Osteoblast (primary cell): ENCODE measurements around the gene KIDINS220. TPM values are rescaled to one million over a fixed set of nuclear protein-coding genes. Genes with fewer than 3 reads are reported as not detected.

Experiments used
- DNase-seq: peaks from one replicate; pipeline ENCODE4 v3.0.0; 2011; ENCODE audit warnings: low spot score, mixed read lengths; ENCODE audit not compliant: insufficient read length; ENCODE audit errors: missing footprints
- H2AFZ ChIP-seq: 2 replicates; pipeline ENCODE4 v1.6.0; 2011; ENCODE audit warnings: mild to moderate bottlenecking, low read length
- H3K27ac ChIP-seq: 2 replicates; pipeline ENCODE4 v1.5.1; 2011; ENCODE audit warnings: mild to moderate bottlenecking, low read depth, low read length, moderate library complexity
- H3K27me3 ChIP-seq: 2 replicates; pipeline ENCODE4 v1.6.0; 2012; ENCODE audit warnings: mild to moderate bottlenecking, control low read depth, inconsistent platforms, low read length, moderate library complexity; ENCODE audit not compliant: insufficient read depth
- H3K36me3 ChIP-seq: 2 replicates; pipeline ENCODE4 v1.5.1; 2011; ENCODE audit warnings: mild to moderate bottlenecking, low read length, control low read depth, moderate library complexity; ENCODE audit not compliant: insufficient read depth
- H3K4me1 ChIP-seq: 2 replicates; pipeline ENCODE4 v1.5.1; 2011; ENCODE audit warnings: mild to moderate bottlenecking, low read length, control low read depth, moderate library complexity; ENCODE audit not compliant: insufficient read depth
- H3K4me2 ChIP-seq: 2 replicates; pipeline ENCODE4 v1.6.0; 2011; ENCODE audit warnings: mild to moderate bottlenecking, low read length; ENCODE audit not compliant: insufficient read depth
- H3K4me3 ChIP-seq: fragments of 200-600 bp; sonication (generic); 3 replicates; pipeline ENCODE4 v1.5.1; 2012; ENCODE audit warnings: mild to moderate bottlenecking, low read length, inconsistent platforms; ENCODE audit not compliant: insufficient read depth
- H3K79me2 ChIP-seq: 2 replicates; pipeline ENCODE4 v1.6.0; 2012; ENCODE audit warnings: mild to moderate bottlenecking, low read length, control low read depth, inconsistent platforms; ENCODE audit not compliant: insufficient read depth
- H3K9me3 ChIP-seq: 2 replicates; pipeline ENCODE4 v1.5.1; 2011; ENCODE audit warnings: low read depth, low read length, control low read depth
- H4K20me1 ChIP-seq: 2 replicates; pipeline ENCODE4 v1.6.0; 2012; ENCODE audit warnings: mild to moderate bottlenecking, low read length, control low read depth; ENCODE audit not compliant: insufficient read depth
- total RNA-seq: library from RNA; depleted of rRNA; stranded (reverse); fragments of >200 nt; gene quantifications from 2 replicates; pipeline ENCODE4 v1.2.3, GENCODE V29; 2012
- TF ChIP-seq, protein P1 (sequence below): IDR thresholded peaks from 2 replicates; pipeline ENCODE4 v1.5.1; 2011; ENCODE audit warnings: mild to moderate bottlenecking, low read depth, low read length, moderate library complexity; ENCODE audit errors: extremely low read depth

The KIDINS220 gene
- total RNA-seq, 1 donor = 134 TPM

- TF ChIP-seq, protein P1, sequence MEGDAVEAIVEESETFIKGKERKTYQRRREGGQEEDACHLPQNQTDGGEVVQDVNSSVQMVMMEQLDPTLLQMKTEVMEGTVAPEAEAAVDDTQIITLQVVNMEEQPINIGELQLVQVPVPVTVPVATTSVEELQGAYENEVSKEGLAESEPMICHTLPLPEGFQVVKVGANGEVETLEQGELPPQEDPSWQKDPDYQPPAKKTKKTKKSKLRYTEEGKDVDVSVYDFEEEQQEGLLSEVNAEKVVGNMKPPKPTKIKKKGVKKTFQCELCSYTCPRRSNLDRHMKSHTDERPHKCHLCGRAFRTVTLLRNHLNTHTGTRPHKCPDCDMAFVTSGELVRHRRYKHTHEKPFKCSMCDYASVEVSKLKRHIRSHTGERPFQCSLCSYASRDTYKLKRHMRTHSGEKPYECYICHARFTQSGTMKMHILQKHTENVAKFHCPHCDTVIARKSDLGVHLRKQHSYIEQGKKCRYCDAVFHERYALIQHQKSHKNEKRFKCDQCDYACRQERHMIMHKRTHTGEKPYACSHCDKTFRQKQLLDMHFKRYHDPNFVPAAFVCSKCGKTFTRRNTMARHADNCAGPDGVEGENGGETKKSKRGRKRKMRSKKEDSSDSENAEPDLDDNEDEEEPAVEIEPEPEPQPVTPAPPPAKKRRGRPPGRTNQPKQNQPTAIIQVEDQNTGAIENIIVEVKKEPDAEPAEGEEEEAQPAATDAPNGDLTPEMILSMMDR = no peak
Observed at GRCh38 chr2:8699839-8700238, 137.6 kb downstream of the KIDINS220 start.

DNA sequence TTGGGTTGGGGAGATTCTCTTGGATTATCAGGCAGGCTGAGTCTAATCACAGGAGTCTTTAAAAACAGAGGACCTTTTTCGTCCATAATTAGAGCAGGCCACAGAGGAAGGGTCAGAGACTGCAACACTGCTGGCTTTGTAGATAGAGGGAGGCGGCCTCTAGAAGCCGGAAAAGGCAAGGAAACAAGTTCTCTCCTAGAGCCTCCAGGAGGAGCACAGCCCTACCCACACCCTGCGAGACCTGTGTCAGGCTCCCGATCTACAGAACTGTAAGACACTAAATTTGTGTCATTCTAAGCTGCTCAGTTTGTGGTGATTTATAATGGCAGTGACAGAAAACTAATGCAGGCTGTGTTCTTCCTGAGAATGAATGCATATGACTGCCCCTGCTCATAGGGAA is 140.2 kb downstream of the KIDINS220 start:
- Histone ChIP-seq H2AFZ (no peak overlapping the region), H3K4me2 (no peak overlapping the region), H3K27me3 (peaks cover 5% of the 10 kb centered on the region), H3K36me3 (no peaks in the 10 kb centered on the region), H3K4me3 (no peak overlapping the region), H3K4me1 (peaks cover 9% of the 10 kb centered on the region), H3K27ac (no peak overlapping the region), H3K9me3 (no peaks in the 10 kb centered on the region), H3K79me2 (no peaks in the 10 kb centered on the region), H4K20me1 (no peaks in the 10 kb centered on the region)
- TF ChIP-seq, protein P1 = no peak
- DNase-seq = no peak

More at GRCh38 chr2:8699839-8700238, 137.6 kb downstream of the KIDINS220 start:
- Histone ChIP-seq H3K9me3 (no peaks in the 10 kb centered on the region), H3K4me1 (peaks cover 1% of the 10 kb centered on the region), H3K4me3 (no peak overlapping the region), H3K79me2 (no peaks in the 10 kb centered on the region), H4K20me1 (no peaks in the 10 kb centered on the region), H2AFZ (no peak overlapping the region), H3K27me3 (peaks cover 5% of the 10 kb centered on the region), H3K4me2 (no peak overlapping the region), H3K36me3 (no peaks in the 10 kb centered on the region), H3K27ac (no peak overlapping the region)
- no peak for DNase-seq

DNA sequence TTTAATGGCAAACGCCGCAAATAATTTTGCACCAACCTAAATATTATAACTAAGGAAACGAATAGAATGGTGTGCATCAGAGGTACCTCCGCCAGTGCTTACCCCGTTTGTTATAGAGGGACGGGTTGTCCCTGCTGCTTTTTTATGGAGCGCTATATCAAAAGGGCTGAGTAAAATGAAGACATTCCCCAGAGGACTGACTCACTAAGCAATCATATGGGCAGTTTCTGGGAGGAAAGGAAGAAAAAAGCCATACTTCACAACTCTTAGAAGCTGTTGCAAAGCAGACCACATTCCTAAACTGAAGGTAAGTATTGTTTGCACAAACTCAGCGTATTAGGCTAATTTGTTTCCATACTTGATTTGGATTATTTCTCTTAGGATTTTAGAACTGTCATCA is 142.7 kb downstream of the KIDINS220 start:
- DNase-seq = peak; percentile 91
- peaks cover 9% of the 10 kb centered on the region for H3K4me1 ChIP-seq

DNA sequence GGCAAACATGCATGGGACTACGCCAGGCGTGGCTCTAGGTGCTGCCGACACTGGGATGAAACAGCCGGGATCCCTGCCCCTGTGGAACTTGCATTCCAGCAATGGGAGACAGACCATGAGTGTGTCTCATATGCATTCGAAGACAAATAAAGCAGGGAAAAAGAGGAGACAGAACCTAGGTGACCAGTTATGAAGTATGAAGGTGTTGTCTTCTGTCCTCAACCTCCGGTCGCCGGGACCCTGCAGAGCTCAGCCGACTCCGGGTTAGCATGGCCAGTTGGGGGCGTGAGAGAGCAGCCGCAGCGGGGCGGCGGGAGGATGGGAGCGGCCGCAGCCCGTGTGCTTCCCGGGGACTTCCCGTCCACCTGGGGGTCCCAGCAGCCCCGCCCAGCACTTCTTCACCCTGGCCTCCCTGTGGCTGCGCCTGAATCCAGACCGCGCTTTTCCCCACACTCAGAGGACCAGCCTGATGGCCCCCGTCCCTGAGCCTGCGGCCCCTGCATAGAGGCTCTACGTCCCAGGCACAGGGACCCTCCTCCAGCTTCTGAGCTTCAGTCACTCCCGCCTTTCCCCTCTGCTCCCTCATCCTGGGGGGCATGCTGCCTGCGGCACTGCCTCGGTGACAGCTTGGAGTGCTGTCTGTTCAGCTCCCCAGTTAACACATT is 144.1 kb downstream of the KIDINS220 start:
- H3K9me3 ChIP-seq = no peaks in the 10 kb centered on the region
- no peaks in the 10 kb centered on the region for H3K36me3 ChIP-seq
- peak overlapping the region; percentile 68 for H2AFZ ChIP-seq
- TF ChIP-seq, protein P1 = peak; percentile 53
- H3K4me1 ChIP-seq = peaks cover 9% of the 10 kb centered on the region
- H3K27ac ChIP-seq = no peak overlapping the region
- DNase-seq = peak; percentile 90
- no peaks in the 10 kb centered on the region for H4K20me1 ChIP-seq
- no peaks in the 10 kb centered on the region for H3K79me2 ChIP-seq
- peak overlapping the region; percentile 58 for H3K4me3 ChIP-seq
- H3K27me3 ChIP-seq = peaks cover 8% of the 10 kb centered on the region
- H3K4me2 ChIP-seq = peak overlapping the region; percentile 74

More for the DNA sequence above, 142.7 kb downstream of the KIDINS220 start:
- no peak overlapping the region for H3K27ac ChIP-seq
- peaks cover 8% of the 10 kb centered on the region for H3K27me3 ChIP-seq
- H3K4me3 ChIP-seq = no peak overlapping the region
- H3K4me2 ChIP-seq = peak overlapping the region; percentile 43
- TF ChIP-seq, protein P1 = no peak
- H2AFZ ChIP-seq = no peak overlapping the region
- H3K9me3 ChIP-seq = no peaks in the 10 kb centered on the region
- H4K20me1 ChIP-seq = no peaks in the 10 kb centered on the region
- H3K36me3 ChIP-seq = no peaks in the 10 kb centered on the region
- no peaks in the 10 kb centered on the region for H3K79me2 ChIP-seq
